K562 (cell line): ENCODE data around the gene LY6G6F. TPM values are rescaled to one million over a fixed set of nuclear protein-coding genes. Genes with fewer than 3 reads are reported as not detected.

Experiments
- ATAC-seq: fragments of 200-7000 bp; cut with Tn5 transposase; 3 replicates; pipeline ENCODE4 v1.9.1; 2020; ENCODE audit warnings: moderate library complexity
- BruUV-seq: library from RNA; stranded (reverse); fragments of 400-500 nt; replicated peaks from 2 replicates; lab custom pipeline; 2021; lab: Mats Ljungman, UMichigan
- CTCF ChIA-PET: fragments of 300-600 bp; formaldehyde crosslinking; extraction: SDS; loops from one replicate; lab custom pipeline; 2021; ENCODE audit warnings: low intra/inter-chr PET ratio; lab: Yijun Ruan, JAX
- POLR2A ChIA-PET: fragments of 300-600, 350-650 bp; sonication (Branson Sonifier 250); formaldehyde crosslinking; extraction: SDS; loops from one replicate; lab custom pipeline; 2021; ENCODE audit warnings: antibody characterized with exemption, inconsistent platforms; lab: Yijun Ruan, JAX
- DNase-seq, 4 experiments: peaks; one replicate each; pipeline versions ENCODE4 v3.0.0 to v3.0.0-alpha.2; 2011 to 2018; ENCODE audit warnings: low spot score in 3 of 4, mixed read lengths in 3 of 4; ENCODE audit errors: extremely low read depth in 1 of 4
- FAIRE-seq: peaks from 2 replicates; lab custom pipeline; 2011; peaks lifted over from hg19 to GRCh38; lab: Jason Lieb, UNC
- H2AFZ ChIP-seq: 2 replicates; pipeline ENCODE4 v1.6.0; 2011; ENCODE audit warnings: low read depth, low read length, control low read depth, inconsistent platforms
- H3K27ac ChIP-seq: fragments of 200-600 bp; 3 replicates; pipeline ENCODE4 v1.8.0; 2011; ENCODE audit warnings: low read depth, mild to moderate bottlenecking, control low read depth, inconsistent platforms, low read length, moderate library complexity, mixed read lengths; ENCODE audit errors: extremely low read depth
- H3K27me3 ChIP-seq, 2 experiments: fragments of 300-600 bp in 1 of 2; 2 replicates in 1 of 2; 3 replicates in 1 of 2; pipeline versions ENCODE4 v1.6.0 to v1.8.0; 2011; ENCODE audit warnings: inconsistent platforms in 2 of 2, low read length in 2 of 2, mild to moderate bottlenecking in 1 of 2, mixed read lengths in 1 of 2, moderate library complexity in 1 of 2; ENCODE audit not compliant: control insufficient read depth in 2 of 2, insufficient read depth in 2 of 2
- H3K36me3 ChIP-seq: fragments of 300-600 bp; 3 replicates; pipeline ENCODE4 v1.8.0; 2011; ENCODE audit warnings: mild to moderate bottlenecking, low read length, inconsistent platforms; ENCODE audit not compliant: control insufficient read depth, insufficient read depth
- H3K4me1 ChIP-seq, 2 experiments: fragments of 200-600 bp in 1 of 2; replicated peaks in 1 of 2; 2 replicates in 1 of 2; 3 replicates in 1 of 2; pipeline versions ENCODE4 v1.5.1 to v1.8.0; 2011; ENCODE audit warnings: inconsistent platforms in 2 of 2, low read length in 2 of 2, mild to moderate bottlenecking in 1 of 2, mixed read lengths in 1 of 2, moderate library complexity in 1 of 2; ENCODE audit not compliant: control insufficient read depth in 2 of 2, insufficient read depth in 2 of 2
- H3K4me2 ChIP-seq: 2 replicates; pipeline ENCODE4 v1.6.1; 2011; ENCODE audit warnings: low read length, control low read depth, inconsistent platforms, mixed read lengths; ENCODE audit not compliant: insufficient read depth
- H3K4me3 ChIP-seq: fragments of 200-600 bp; sonication (generic), shearing (Covaris generic); 2 replicates; pipeline ENCODE4 v1.5.1; 2016; ENCODE audit warnings: control low read depth, inconsistent platforms
- H3K79me2 ChIP-seq: fragments of 200-600 bp; 3 replicates; pipeline ENCODE4 v1.8.0; 2011; ENCODE audit warnings: low read length, inconsistent platforms; ENCODE audit not compliant: control insufficient read depth, insufficient read depth
- H3K9ac ChIP-seq, 2 experiments: 2 replicates each; pipeline versions ENCODE4 v1.6.0 to v1.6.1; 2011; ENCODE audit warnings: low read depth in 2 of 2, low read length in 2 of 2, control low read depth in 1 of 2, inconsistent platforms in 1 of 2, mild to moderate bottlenecking in 1 of 2, mixed read lengths in 1 of 2; ENCODE audit not compliant: insufficient read depth in 1 of 2
- H3K9me1 ChIP-seq: one replicate; pipeline ENCODE4 v1.6.0; 2011; ENCODE audit warnings: inconsistent platforms, mild to moderate bottlenecking, low read length, moderate library complexity; ENCODE audit not compliant: control insufficient read depth, insufficient read depth
- H3K9me3 ChIP-seq: replicated peaks from 2 replicates; pipeline ENCODE4 v1.5.1; 2011; ENCODE audit warnings: low read depth, low read length, inconsistent platforms; ENCODE audit not compliant: control insufficient read depth, insufficient read depth
- H4K20me1 ChIP-seq: replicated peaks from 2 replicates; pipeline ENCODE4 v1.6.1; 2011; ENCODE audit warnings: low read length, inconsistent platforms, mixed read lengths; ENCODE audit not compliant: control insufficient read depth, insufficient read depth
- BCL6 ChIP-seq: fragments of 250-450 bp; sonication (Bioruptor Pico); IDR thresholded peaks from 2 replicates; pipeline ENCODE4 v1.4.0; 2020
- ELF4 ChIP-seq: fragments of 450-650 bp; formaldehyde crosslinking; IDR thresholded peaks from 2 replicates; pipeline ENCODE4 v1.4.0; 2022; ENCODE audit warnings: missing genetic modification characterization
- EZH2 ChIP-seq: IDR thresholded peaks from 2 replicates; pipeline ENCODE4 v1.6.1; 2012; ENCODE audit warnings: low read depth, mild to moderate bottlenecking, inconsistent platforms, low read length, borderline replicate concordance
- GATA2 ChIP-seq: sonication (generic); formaldehyde crosslinking; IDR thresholded peaks from 2 replicates; pipeline ENCODE4 v1.4.0; 2020; ENCODE audit warnings: mild to moderate bottlenecking, missing genetic modification reagents
- GTF2A2 ChIP-seq: IDR thresholded peaks from 2 replicates; pipeline ENCODE4 v1.6.1; 2016; ENCODE audit warnings: mild to moderate bottlenecking, missing genetic modification characterization, missing compliant biosample characterization
- POLR2AphosphoS2 ChIP-seq: IDR thresholded peaks from 2 replicates; pipeline ENCODE4 v1.6.1; 2012; ENCODE audit warnings: low read length, improper control_type of control experiment
- SIN3A ChIP-seq, 2 experiments: fragments of 150-350 bp in 1 of 2; IDR thresholded peaks; 2 replicates each; pipeline ENCODE4 v1.6.1; 2011 to 2016; ENCODE audit warnings: borderline replicate concordance in 2 of 2, low read depth in 2 of 2, low read length in 2 of 2, mild to moderate bottlenecking in 2 of 2, moderate library complexity in 2 of 2; ENCODE audit not compliant: control insufficient read depth in 1 of 2
- TSHZ1 ChIP-seq: fragments of 250-450 bp; sonication (Bioruptor Pico); IDR thresholded peaks from 2 replicates; pipeline ENCODE4 v1.4.0; 2020; ENCODE audit warnings: mild to moderate bottlenecking, moderate library complexity
- U2AF2 ChIP-seq: fragments of 200-400 bp; formaldehyde crosslinking; optimal IDR thresholded peaks from 2 replicates; pipeline ENCODE3; 2017; ENCODE audit warnings: low read depth, mild to moderate bottlenecking, low read length
- YY1 ChIP-seq, 3 experiments: IDR thresholded peaks; 2 replicates each; pipeline ENCODE4 v1.6.1; 2011; ENCODE audit warnings: low read length in 2 of 3, mild to moderate bottlenecking in 2 of 3, moderate library complexity in 2 of 3, borderline replicate concordance in 1 of 3, control low read depth in 1 of 3, low read depth in 1 of 3; ENCODE audit not compliant: insufficient read depth in 3 of 3, insufficient replicate concordance in 2 of 3, control insufficient read depth in 1 of 3, insufficient read length in 1 of 3; ENCODE audit errors: extremely low read depth in 1 of 3
- ZBTB1 ChIP-seq: sonication (generic); formaldehyde crosslinking; IDR thresholded peaks from 2 replicates; pipeline ENCODE4 v1.8.1; 2023; ENCODE audit warnings: missing genetic modification reagents, low read depth, mild to moderate bottlenecking, borderline replicate concordance
- ZBTB2 ChIP-seq: fragments of 450-650 bp; IDR thresholded peaks from 2 replicates; pipeline ENCODE4 v1.6.1; 2016; ENCODE audit warnings: antibody characterized with exemption
- ZNF347 ChIP-seq: fragments of 450-650 bp; formaldehyde crosslinking; IDR thresholded peaks from 2 replicates; pipeline ENCODE4 v1.4.0; 2020; ENCODE audit warnings: low read depth, mild to moderate bottlenecking, moderate library complexity
- WGBS: fragments of 100-300 bp; shearing (Covaris generic); methylation state at CpG from one replicate; pipeline ENCODE4 v1.1.6; 2016; ENCODE audit warnings: low coverage, mixed read lengths; ENCODE audit not compliant: insufficient coverage; ENCODE audit errors: missing lambda C conversion rate; 5-methylcytosine and 5-hydroxymethylcytosine counted together
- in situ Hi-C: fragments of 300-500 bp; cut with MboI; formaldehyde crosslinking; loops from 4 replicates; pipeline ENCODE4 v1.15.0; 2018; ENCODE audit warnings: inconsistent platforms, mixed read lengths
- intact Hi-C: fragments of 100-400 bp; cut with micrococcal nuclease; formaldehyde crosslinking; loops from 2 replicates; pipeline ENCODE4 v1.14.2; 2022
- polyA plus RNA-seq, 8 experiments: library from polyadenylated mRNA; depleted of rRNA in 4 of 8; stranded (reverse) in 5 of 8; unstranded in 3 of 8; fragments of >200 nt; fragmentation: Nextera tagmentation in 2 of 8; fragmentation: Illumina TruSeq in 1 of 8; extraction: Ambion mirVana in 2 of 8; extraction: Trizol in 1 of 8; gene quantifications; 2 replicates each; pipeline versions ENCODE4 v1.2.1 to v1.2.3, GENCODE V29; 2011 to 2014; ENCODE audit warnings: inconsistent platforms in 1 of 8, missing spikeins in 1 of 8
- total RNA-seq, 7 experiments: library from RNA; depleted of rRNA in 6 of 7; stranded (reverse); fragments of >200 nt in 6 of 7; fragmentation: Illumina TruSeq in 2 of 7; extraction: Trizol in 2 of 7; gene quantifications; 2 replicates each; pipeline versions ENCODE4 v1.2.1 to v1.2.3, GENCODE V29; 2011 to 2021; ENCODE audit warnings: low replicate concordance in 1 of 7

Gene LY6G6F
- total and polyA plus RNA-seq, 9 of the 15 experiments (the other 6 are each of a cell fraction or from before 2014, with no cell fraction given) = 0.14 to 0.50 (median 0.28) TPM; not detected in 2

DNA sequence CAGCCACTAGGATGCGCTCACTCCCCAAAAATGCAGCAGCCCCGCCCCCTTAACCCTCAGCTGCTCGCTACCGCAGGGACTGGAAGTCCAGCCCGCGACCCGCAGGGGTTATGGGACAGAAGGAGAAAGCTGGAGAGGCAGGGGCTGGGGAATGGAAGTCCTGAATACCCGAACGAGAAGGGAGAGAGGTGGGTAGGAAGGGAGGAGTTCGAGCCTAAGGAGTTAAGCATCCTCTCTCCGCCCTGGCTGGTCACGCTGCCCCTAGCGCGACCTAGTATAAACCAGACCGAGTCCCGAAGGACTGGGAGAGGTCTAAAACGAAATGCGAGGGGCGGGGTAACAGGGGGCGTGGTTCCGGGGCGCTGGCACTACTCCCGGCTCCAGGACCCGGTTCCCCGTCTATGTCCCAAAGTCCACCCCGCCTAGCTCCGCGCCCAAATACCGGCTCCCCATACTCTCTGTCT is 22.9 kb downstream of the LY6G6F start (continued):
- peak; percentile 48; the same call in 1 of the 2 replicates for TF ChIP-seq ZBTB2
- no peak for TF ChIP-seq GTF2A2 (tag)
- no peak for TF ChIP-seq U2AF2
- TF ChIP-seq ZBTB1 = no peak
- TF ChIP-seq POLR2AphosphoS2 = no peak
- no peak for TF ChIP-seq ELF4
- no peak for TF ChIP-seq BCL6 (CRISPR knock-in tag)
- TF ChIP-seq GATA2 = no peak

GRCh38 chr6:31729979-31730630 is 23.4 kb downstream of the LY6G6F start:
- H3K9ac ChIP-seq = peak overlapping the region; percentile 58 to 85
- DNase-seq (peak; percentile 96 to 98 (median 98)), FAIRE-seq (peak; percentile 23), ATAC-seq (peak; percentile 82)
- 3% methylated on average over 46 of the region's 46 CpGs for WGBS
- H3K79me2 ChIP-seq = peaks cover 46% of the 10 kb centered on the region
- intact Hi-C loops (loop anchor here (1.0 to 10.0 kb wide), 5 partner anchors 39 to 245 kb away; partner anchors contain the start of genes DXO, HSPA1B and VARS1), in situ Hi-C loops (no loop called here)
- peak overlapping the region; percentile 65 for H3K4me3 ChIP-seq
- H3K4me2 ChIP-seq = peak overlapping the region; percentile 94
- H3K27ac ChIP-seq = peak overlapping the region; percentile 75
- ChIA-PET POLR2A (interaction anchor here (0.6 to 15.0 kb wide), 44 partner anchors 4 to 244 kb away, joined by 3 to 236 read pairs (median 5); partner anchors contain the start of genes ABHD16A, C6orf47, CLIC1 and CSNK2B), CTCF (interaction anchor here (0.7 to 2.0 kb wide), 3 partner anchors 30 to 50 kb away, joined by 3 to 18 read pairs (median 4); no protein-coding TSS in a partner anchor)
- no peaks in the 10 kb centered on the region for H3K27me3 ChIP-seq
- peaks cover 18% of the 10 kb centered on the region for H4K20me1 ChIP-seq
- no TSS peak for BruUV-seq
- peak overlapping the region; percentile 37; the same call in 1 of the 2 replicates for H2AFZ ChIP-seq
- peaks cover 75% of the 10 kb centered on the region for H3K36me3 ChIP-seq
- peaks cover 5% of the 10 kb centered on the region for H3K9me1 ChIP-seq
- no peaks in the 10 kb centered on the region for H3K9me3 ChIP-seq
- H3K4me1 ChIP-seq = peaks cover 53 to 67% of the 10 kb centered on the region in 2 experiments
- peak in 1 of 2 experiments; percentile 93; a peak in 1 of 4 replicates for TF ChIP-seq SIN3A (IDR thresholded peaks at IDR 0.05; ENCODE audit: borderline replicate concordance in 2 of 2, control insufficient read depth in 1 of 2, low read depth in 2 of 2, low read length in 2 of 2)
- peak; percentile 20; the same call in 1 of the 2 replicates for TF ChIP-seq TSHZ1 (CRISPR knock-in tag)
- TF ChIP-seq ZNF347 (CRISPR knock-in tag) = peak; percentile 96
- peak in 2 of 3 experiments; percentile 66 to 75 for TF ChIP-seq YY1 (IDR thresholded peaks at IDR 0.05; ENCODE audit: borderline replicate concordance in 1 of 3, control insufficient read depth in 1 of 3, extremely low read depth in 1 of 3, insufficient read depth in 3 of 3, insufficient read length in 1 of 3, insufficient replicate concordance in 2 of 3, low read depth in 1 of 3, low read length in 2 of 3)
- TF ChIP-seq EZH2 = no peak
